WTC11 (cell line): ENCODE measurements around the gene ADRB2.

Experiments used
- ATF1 ChIP-seq: sonication (generic); formaldehyde crosslinking; IDR thresholded peaks from 2 replicates; pipeline ENCODE4 v1.8.1; 2023; ENCODE audit warnings: mild to moderate bottlenecking, moderate library complexity, missing genetic modification reagents
- CREB1 ChIP-seq: sonication (generic); formaldehyde crosslinking; IDR thresholded peaks from 2 replicates; pipeline ENCODE4 v1.8.0; 2023; ENCODE audit warnings: mild to moderate bottlenecking, missing genetic modification reagents
- CTCF ChIP-seq: fragments of 200-600 bp; IDR thresholded peaks from 2 replicates; pipeline ENCODE4 v1.8.0; 2022; ENCODE audit warnings: antibody characterized with exemption
- GABPB1 ChIP-seq: sonication (generic); formaldehyde crosslinking; IDR thresholded peaks from 2 replicates; pipeline ENCODE4 v1.8.1; 2023; ENCODE audit warnings: mild to moderate bottlenecking, missing genetic modification reagents
- TEAD1 ChIP-seq: sonication (generic); formaldehyde crosslinking; IDR thresholded peaks from 2 replicates; pipeline ENCODE4 v1.8.0; 2022; ENCODE audit warnings: mild to moderate bottlenecking, missing genetic modification reagents

GRCh38 chr5:148860599-148860998 is 34.2 kb downstream of the ADRB2 start:
- no peak for TF ChIP-seq GABPB1 (CRISPR knock-in tag)
- no peak for TF ChIP-seq CTCF
- no peak for TF ChIP-seq CREB1 (CRISPR knock-in tag)
- no peak for TF ChIP-seq TEAD1 (CRISPR knock-in tag)
- no peak for TF ChIP-seq ATF1
